Measurements from ENCODE around the gene KDM4B.

DNA sequence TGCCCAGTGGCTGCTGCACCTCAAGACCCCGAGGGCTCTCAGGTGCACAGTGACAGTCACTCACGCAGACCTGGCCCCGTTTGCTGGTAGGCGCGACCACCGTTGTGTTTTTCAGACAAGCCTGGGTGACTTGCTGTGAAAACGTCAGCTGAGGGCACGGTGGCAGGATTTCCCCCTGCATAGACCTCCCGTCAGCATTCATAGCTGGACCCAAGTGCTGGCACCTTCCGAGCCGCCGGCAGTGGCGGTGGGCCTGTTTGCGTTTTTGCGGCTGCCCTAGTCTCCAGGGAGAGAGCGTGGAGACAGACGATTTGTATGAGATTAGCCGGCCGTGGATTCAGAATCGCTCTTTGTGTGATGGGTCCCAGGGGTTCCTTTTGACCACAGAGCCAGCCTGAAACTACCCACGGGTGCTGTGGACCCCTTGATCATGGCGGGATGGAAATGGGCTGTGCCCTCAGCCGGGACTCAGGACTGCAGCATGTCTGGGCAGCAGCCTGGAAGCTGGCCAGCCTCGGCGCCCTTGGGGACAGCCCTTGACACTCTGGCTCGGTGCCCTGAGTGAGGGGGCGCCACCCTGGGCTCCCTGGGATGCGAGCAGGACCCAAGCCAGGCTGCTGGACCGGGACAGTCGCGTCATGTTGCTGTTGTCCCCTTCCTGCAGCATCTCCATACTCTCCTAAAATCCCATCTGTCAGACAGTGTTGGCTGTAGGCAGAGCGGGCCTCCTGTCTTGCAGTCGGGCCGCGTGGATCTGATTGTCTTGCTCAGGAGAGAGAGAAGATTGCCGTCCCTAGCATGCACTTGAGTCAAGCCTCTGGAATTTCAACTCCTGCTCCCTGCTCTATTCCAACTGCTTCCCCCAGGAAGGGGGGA, 8.6 kb downstream of the KDM4B start:
- TF ChIP-seq EZH2phosphoT487 (IDR thresholded peaks at IDR 0.05; ENCODE audit: borderline replicate concordance, low read depth) (no peak), POLR2AphosphoS5 (IDR thresholded peaks at IDR 0.05; ENCODE audit: low read depth, low read length) (no peak), YY1 (IDR thresholded peaks at IDR 0.05; ENCODE audit: low read depth) (no peak), TAF1 (IDR thresholded peaks at IDR 0.05; ENCODE audit: borderline replicate concordance, low read depth, low read length) (no peak), SIN3A (IDR thresholded peaks at IDR 0.05; ENCODE audit: borderline replicate concordance, low read depth, low read length) (peak; percentile 98), EP300 (IDR thresholded peaks at IDR 0.05; ENCODE audit: borderline replicate concordance in 1 of 2, low read depth in 1 of 2, low read length in 1 of 2) (0 out of 4 replicates have a peak, but pooled peaks of 1 of the 2 experiments have one; percentile 29), TEAD4 (IDR thresholded peaks at IDR 0.05; ENCODE audit: borderline replicate concordance, insufficient read depth) (peak; percentile 32; the same call in 1 of the 2 replicates), NFIC (IDR thresholded peaks at IDR 0.05; ENCODE audit: borderline replicate concordance) (peak; percentile 77), FOXM1 (IDR thresholded peaks at IDR 0.05; ENCODE audit: low read depth) (no peak), CHD2 (IDR thresholded peaks at IDR 0.05; ENCODE audit: low read length, partially characterized antibody) (no peak)
- TF ChIP-seq, protein P1, sequence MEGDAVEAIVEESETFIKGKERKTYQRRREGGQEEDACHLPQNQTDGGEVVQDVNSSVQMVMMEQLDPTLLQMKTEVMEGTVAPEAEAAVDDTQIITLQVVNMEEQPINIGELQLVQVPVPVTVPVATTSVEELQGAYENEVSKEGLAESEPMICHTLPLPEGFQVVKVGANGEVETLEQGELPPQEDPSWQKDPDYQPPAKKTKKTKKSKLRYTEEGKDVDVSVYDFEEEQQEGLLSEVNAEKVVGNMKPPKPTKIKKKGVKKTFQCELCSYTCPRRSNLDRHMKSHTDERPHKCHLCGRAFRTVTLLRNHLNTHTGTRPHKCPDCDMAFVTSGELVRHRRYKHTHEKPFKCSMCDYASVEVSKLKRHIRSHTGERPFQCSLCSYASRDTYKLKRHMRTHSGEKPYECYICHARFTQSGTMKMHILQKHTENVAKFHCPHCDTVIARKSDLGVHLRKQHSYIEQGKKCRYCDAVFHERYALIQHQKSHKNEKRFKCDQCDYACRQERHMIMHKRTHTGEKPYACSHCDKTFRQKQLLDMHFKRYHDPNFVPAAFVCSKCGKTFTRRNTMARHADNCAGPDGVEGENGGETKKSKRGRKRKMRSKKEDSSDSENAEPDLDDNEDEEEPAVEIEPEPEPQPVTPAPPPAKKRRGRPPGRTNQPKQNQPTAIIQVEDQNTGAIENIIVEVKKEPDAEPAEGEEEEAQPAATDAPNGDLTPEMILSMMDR (IDR thresholded peaks at IDR 0.05), result no peak
- TF ChIP-seq, protein P2, sequence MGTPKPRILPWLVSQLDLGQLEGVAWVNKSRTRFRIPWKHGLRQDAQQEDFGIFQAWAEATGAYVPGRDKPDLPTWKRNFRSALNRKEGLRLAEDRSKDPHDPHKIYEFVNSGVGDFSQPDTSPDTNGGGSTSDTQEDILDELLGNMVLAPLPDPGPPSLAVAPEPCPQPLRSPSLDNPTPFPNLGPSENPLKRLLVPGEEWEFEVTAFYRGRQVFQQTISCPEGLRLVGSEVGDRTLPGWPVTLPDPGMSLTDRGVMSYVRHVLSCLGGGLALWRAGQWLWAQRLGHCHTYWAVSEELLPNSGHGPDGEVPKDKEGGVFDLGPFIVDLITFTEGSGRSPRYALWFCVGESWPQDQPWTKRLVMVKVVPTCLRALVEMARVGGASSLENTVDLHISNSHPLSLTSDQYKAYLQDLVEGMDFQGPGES (IDR thresholded peaks at IDR 0.05; ENCODE audit: low read depth, low read length), result no peak
- TF ChIP-seq, protein P3, sequence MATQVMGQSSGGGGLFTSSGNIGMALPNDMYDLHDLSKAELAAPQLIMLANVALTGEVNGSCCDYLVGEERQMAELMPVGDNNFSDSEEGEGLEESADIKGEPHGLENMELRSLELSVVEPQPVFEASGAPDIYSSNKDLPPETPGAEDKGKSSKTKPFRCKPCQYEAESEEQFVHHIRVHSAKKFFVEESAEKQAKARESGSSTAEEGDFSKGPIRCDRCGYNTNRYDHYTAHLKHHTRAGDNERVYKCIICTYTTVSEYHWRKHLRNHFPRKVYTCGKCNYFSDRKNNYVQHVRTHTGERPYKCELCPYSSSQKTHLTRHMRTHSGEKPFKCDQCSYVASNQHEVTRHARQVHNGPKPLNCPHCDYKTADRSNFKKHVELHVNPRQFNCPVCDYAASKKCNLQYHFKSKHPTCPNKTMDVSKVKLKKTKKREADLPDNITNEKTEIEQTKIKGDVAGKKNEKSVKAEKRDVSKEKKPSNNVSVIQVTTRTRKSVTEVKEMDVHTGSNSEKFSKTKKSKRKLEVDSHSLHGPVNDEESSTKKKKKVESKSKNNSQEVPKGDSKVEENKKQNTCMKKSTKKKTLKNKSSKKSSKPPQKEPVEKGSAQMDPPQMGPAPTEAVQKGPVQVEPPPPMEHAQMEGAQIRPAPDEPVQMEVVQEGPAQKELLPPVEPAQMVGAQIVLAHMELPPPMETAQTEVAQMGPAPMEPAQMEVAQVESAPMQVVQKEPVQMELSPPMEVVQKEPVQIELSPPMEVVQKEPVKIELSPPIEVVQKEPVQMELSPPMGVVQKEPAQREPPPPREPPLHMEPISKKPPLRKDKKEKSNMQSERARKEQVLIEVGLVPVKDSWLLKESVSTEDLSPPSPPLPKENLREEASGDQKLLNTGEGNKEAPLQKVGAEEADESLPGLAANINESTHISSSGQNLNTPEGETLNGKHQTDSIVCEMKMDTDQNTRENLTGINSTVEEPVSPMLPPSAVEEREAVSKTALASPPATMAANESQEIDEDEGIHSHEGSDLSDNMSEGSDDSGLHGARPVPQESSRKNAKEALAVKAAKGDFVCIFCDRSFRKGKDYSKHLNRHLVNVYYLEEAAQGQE (IDR thresholded peaks at IDR 0.05; ENCODE audit: low read depth, low read length), result no peak
